Left lung (tissue), 10 donors: ENCODE measurements around the gene TNK2. TPM values are rescaled to one million over a fixed set of nuclear protein-coding genes. Genes with fewer than 3 reads are reported as not detected.

Experiments
- ATAC-seq: fragments of 200-7000 bp; cut with Tn5 transposase; one replicate; pipeline ENCODE4 v1.9.1; 2020; ENCODE audit warnings: moderate library complexity
- DNase-seq, 4 donors: peaks; one replicate each; pipeline ENCODE4 v3.0.0-alpha.2; 2013 to 2020
- H3K27ac ChIP-seq, 2 donors: fragments of 200-600 bp; sonication (generic) in 1 of 2; one replicate each; pipeline versions ENCODE4 v1.5.0 to v1.8.0; 2020 to 2021
- H3K27me3 ChIP-seq, 2 donors: fragments of 200-600 bp; sonication (generic) in 1 of 2; one replicate each; pipeline versions ENCODE4 v1.5.0 to v1.8.0; 2020 to 2021
- H3K36me3 ChIP-seq, 2 donors: fragments of 200-600 bp; sonication (generic) in 1 of 2; one replicate each; pipeline versions ENCODE4 v1.5.0 to v1.8.0; 2020 to 2021
- H3K4me1 ChIP-seq, 2 donors: fragments of 200-600 bp; one replicate each; pipeline ENCODE4 v1.8.0; 2021
- H3K4me3 ChIP-seq, 2 donors: fragments of 200-600 bp; sonication (generic) in 1 of 2; one replicate each; pipeline versions ENCODE4 v1.5.0 to v1.8.0; 2020 to 2021; ENCODE audit warnings: mild to moderate bottlenecking in 1 of 2
- H3K9me3 ChIP-seq, 2 donors: fragments of 200-600 bp; sonication (generic) in 1 of 2; one replicate each; pipeline versions ENCODE4 v1.5.0 to v1.8.0; 2020 to 2021
- intact Hi-C, 2 donors: fragments of 100-400 bp; cut with DNase I; formaldehyde crosslinking; loops; one replicate each; pipeline versions ENCODE4 v1.11.2 to v1.14.2; 2022
- polyA plus RNA-seq, 6 donors: library from polyadenylated mRNA; unstranded; fragments of 120-200 nt; gene quantifications; one replicate each; pipeline ENCODE4 v1.2.1, GENCODE V29; 2013; ENCODE audit not compliant: insufficient read length in 6 of 6
- total RNA-seq, 2 donors: library from RNA; stranded (reverse); fragmentation: NEBNext Ultra II Directional; extraction: Animal tissue kit (Norgen Biotek cat#: 25700); gene quantifications; one replicate each; pipeline ENCODE4 v1.2.1, GENCODE V29; 2021
- TF ChIP-seq, protein P1 (sequence below), 2 donors: fragments of 200-600 bp; sonication (generic) in 1 of 2; IDR thresholded peaks; one replicate each; pipeline versions ENCODE4 v1.5.0 to v1.8.0; 2021; ENCODE audit warnings: antibody characterized with exemption in 2 of 2
- donor health status: DM: no; HTN: yes; CAD: no.
- donor health status: DM: no; HTN: no; CAD: no.

The TNK2 gene
- total and polyA plus RNA-seq, 8 donors, result 49.7 to 75.7 (median 58.2) TPM

- H3K4me3 ChIP-seq, result no peak overlapping the region
- intact Hi-C loops, result loop anchor here in 1 of 2 donors (5.0 kb wide), 1 partner anchor 48 kb away; no protein-coding TSS in a partner anchor
- H3K4me1 ChIP-seq, result peaks cover 33 to 51% of the 10 kb centered on the region in 2 donors
- H3K27ac ChIP-seq, result no peak overlapping the region
- TF ChIP-seq, protein P1, sequence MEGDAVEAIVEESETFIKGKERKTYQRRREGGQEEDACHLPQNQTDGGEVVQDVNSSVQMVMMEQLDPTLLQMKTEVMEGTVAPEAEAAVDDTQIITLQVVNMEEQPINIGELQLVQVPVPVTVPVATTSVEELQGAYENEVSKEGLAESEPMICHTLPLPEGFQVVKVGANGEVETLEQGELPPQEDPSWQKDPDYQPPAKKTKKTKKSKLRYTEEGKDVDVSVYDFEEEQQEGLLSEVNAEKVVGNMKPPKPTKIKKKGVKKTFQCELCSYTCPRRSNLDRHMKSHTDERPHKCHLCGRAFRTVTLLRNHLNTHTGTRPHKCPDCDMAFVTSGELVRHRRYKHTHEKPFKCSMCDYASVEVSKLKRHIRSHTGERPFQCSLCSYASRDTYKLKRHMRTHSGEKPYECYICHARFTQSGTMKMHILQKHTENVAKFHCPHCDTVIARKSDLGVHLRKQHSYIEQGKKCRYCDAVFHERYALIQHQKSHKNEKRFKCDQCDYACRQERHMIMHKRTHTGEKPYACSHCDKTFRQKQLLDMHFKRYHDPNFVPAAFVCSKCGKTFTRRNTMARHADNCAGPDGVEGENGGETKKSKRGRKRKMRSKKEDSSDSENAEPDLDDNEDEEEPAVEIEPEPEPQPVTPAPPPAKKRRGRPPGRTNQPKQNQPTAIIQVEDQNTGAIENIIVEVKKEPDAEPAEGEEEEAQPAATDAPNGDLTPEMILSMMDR (IDR thresholded peaks at IDR 0.05), result no peak
- H3K27me3 ChIP-seq, result no peaks in the 10 kb centered on the region
- no peaks in the 10 kb centered on the region for H3K9me3 ChIP-seq
- H3K36me3 ChIP-seq, result no peaks in the 10 kb centered on the region
- ATAC-seq, result no peak
- peak in 1 of 4 donors; percentile 56 for DNase-seq
Measured at GRCh38 chr3:195910499-195910845, 2.1 kb upstream of the TNK2 start.

- TF ChIP-seq, protein P1 (IDR thresholded peaks at IDR 0.05), result no peak
- H3K36me3 ChIP-seq, result no peaks in the 10 kb centered on the region
- ATAC-seq (peak; percentile 78), DNase-seq (peak; percentile 80 to 96 (median 91))
- H3K27ac ChIP-seq, result peak overlapping the region; percentile 51 to 64
- peak overlapping the region; percentile 46 to 64 for H3K4me3 ChIP-seq
- peaks cover 32 to 52% of the 10 kb centered on the region in 2 donors for H3K4me1 ChIP-seq
- no peaks in the 10 kb centered on the region for H3K27me3 ChIP-seq
- no peaks in the 10 kb centered on the region for H3K9me3 ChIP-seq
- intact Hi-C loops, result loop anchor here in 1 of 2 donors (5.0 kb wide), 1 partner anchor 48 kb away; no protein-coding TSS in a partner anchor
Measured at GRCh38 chr3:195909644-195910498, 1.5 kb upstream of the TNK2 start.

GRCh38 chr3:195908694-195909581 is 587 bp upstream of the TNK2 start:
- intact Hi-C loops, result no loop called here
- no peaks in the 10 kb centered on the region for H3K9me3 ChIP-seq
- H3K4me3 ChIP-seq, result peak overlapping the region; percentile 46 to 64
- H3K27me3 ChIP-seq, result no peaks in the 10 kb centered on the region
- H3K36me3 ChIP-seq, result no peaks in the 10 kb centered on the region
- DNase-seq (peak in 1 of 4 donors; percentile 89), ATAC-seq (peak; percentile 2)
- peak overlapping the region; percentile 54 to 82 for H3K27ac ChIP-seq
- H3K4me1 ChIP-seq, result peaks cover 25 to 58% of the 10 kb centered on the region in 2 donors
- TF ChIP-seq, protein P1 (IDR thresholded peaks at IDR 0.05), result no peak

DNA sequence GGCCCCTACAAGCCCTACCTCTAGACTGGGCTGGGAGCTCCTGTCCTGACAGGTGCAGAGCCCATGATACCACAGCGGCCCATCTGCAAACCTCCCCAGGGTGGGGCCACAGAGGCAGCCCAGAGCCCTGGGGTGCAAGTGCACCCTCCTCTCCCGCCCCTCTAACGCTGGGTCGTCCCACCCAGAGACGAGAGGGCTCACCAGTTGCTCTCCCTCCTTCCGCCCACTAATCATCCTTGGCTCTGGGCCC is 742 bp downstream of the TNK2 start:
- Histone ChIP-seq H3K36me3 (no peaks in the 10 kb centered on the region), H3K4me3 (peak overlapping the region in 1 of 2 donors; percentile 64), H3K4me1 (peaks cover 25 to 71% of the 10 kb centered on the region in 2 donors), H3K27me3 (no peaks in the 10 kb centered on the region), H3K9me3 (no peaks in the 10 kb centered on the region), H3K27ac (peak overlapping the region; percentile 54 to 82)
- TF ChIP-seq, protein P1 (IDR thresholded peaks at IDR 0.05), result no peak
- DNase-seq (peak in 1 of 4 donors; percentile 77), ATAC-seq (peak; percentile 3)
- intact Hi-C loops, result no loop called here
